Measurements from ENCODE around the gene C12orf57.
A peak's percentile ranks its signal among the peaks of the same experiment; 100 is the strongest.

DNA sequence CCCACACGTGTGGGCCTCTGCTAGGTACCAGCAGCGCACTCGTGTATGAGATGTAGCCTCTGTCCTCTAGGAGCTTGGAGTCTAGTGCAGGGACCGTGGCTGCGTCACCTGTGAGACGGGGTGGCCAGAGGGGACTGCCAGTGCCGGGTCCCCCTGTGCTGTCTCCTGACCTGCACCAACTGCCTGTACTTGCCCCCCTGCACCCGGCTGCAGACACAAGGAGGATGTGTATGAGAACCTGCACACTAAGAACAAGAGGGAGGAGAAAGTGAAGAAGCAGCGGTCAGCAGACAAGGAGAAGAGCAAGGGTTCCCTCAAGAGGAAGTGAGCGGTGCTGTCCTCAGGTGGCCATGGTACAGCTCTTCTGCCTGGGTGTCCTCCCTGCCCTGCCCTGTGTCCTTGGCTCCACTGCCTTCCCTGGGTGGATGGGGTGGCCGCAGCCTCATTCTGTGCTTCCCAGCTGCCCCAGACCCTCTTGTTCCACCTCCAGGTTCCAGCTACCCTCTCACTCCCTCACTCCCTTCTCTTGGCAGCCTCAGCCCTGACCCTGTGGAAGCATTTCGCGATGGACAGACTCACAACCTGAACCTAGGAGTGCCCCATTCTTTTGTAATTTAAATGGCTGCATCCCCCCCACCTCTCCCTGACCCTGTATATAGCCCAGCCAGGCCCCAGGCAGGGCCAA is 16.9 kb downstream of the C12orf57 start:
- TF ChIP-seq CTCF (conservative IDR thresholded peaks at IDR 0.05 in 1 of 2, IDR thresholded peaks at IDR 0.05 in 1 of 2; ENCODE audit: extremely low read depth in 1 of 2, insufficient read depth in 1 of 2, low read depth in 1 of 2, low read length in 2 of 2) (peak in 1 of 2 donors; percentile 16), EZH2 (IDR thresholded peaks at IDR 0.05; ENCODE audit: borderline replicate concordance, low read length) (no peak)

Measured in mammary epithelial cell (primary cell).